Adipocyte (in vitro differentiated cells): ENCODE results near the gene PCDHGA7.
"Not testable (repeated sequence)": the region's sequence is repeated elsewhere in the genome, so short reads cannot be mapped to it uniquely, and the experiment has no call there.

Experiments
- DNase-seq: peaks from one replicate; pipeline ENCODE4 v3.0.0-alpha.2; 2015; ENCODE audit warnings: low read depth
- H3K27me3 ChIP-seq: replicated peaks from 2 replicates; pipeline ENCODE4 v1.7.0; 2013; ENCODE audit warnings: mild to moderate bottlenecking, low read length, moderate library complexity; ENCODE audit not compliant: control insufficient read depth, insufficient read depth
- H3K36me3 ChIP-seq: 2 replicates; pipeline ENCODE4 v1.7.0; 2013; ENCODE audit warnings: low read length, mild to moderate bottlenecking, moderate library complexity; ENCODE audit not compliant: control insufficient read depth, insufficient read depth, severe bottlenecking
- H3K4me1 ChIP-seq: 2 replicates; pipeline ENCODE4 v1.7.0; 2013; ENCODE audit warnings: mild to moderate bottlenecking, low read length, moderate library complexity; ENCODE audit not compliant: control insufficient read depth, insufficient read depth
- H3K4me3 ChIP-seq: 2 replicates; pipeline ENCODE4 v1.7.0; 2013; ENCODE audit warnings: mild to moderate bottlenecking, low read length, moderate library complexity
- H3K9ac ChIP-seq: 2 replicates; pipeline ENCODE4 v1.7.0; 2013; ENCODE audit warnings: mild to moderate bottlenecking, low read length, moderate library complexity
- H3K9me3 ChIP-seq: 2 replicates; pipeline ENCODE4 v1.7.0; 2013; ENCODE audit warnings: mild to moderate bottlenecking, low read length, moderate library complexity; ENCODE audit not compliant: control insufficient read depth

Gene PCDHGA7

GRCh38 chr5:141382469-141383294 lies at the start of gene PCDHGA7:
Gene PCDHGA7, plus strand, starts transcription at chr5:141382742. Its CDS starts 158 bp downstream, at chr5:141382900.
- H3K9me3 ChIP-seq, result peaks cover 28% of the 10 kb centered on the region
- H3K9ac ChIP-seq, result peak within 1 kb of the TSS; percentile 84
- no peaks in the 10 kb centered on the region for H3K27me3 ChIP-seq
- DNase-seq, result peak; percentile 61
- no peaks in the 10 kb centered on the region for H3K4me1 ChIP-seq
- no peaks in the 10 kb centered on the region for H3K36me3 ChIP-seq
- H3K4me3 ChIP-seq, result peak within 1 kb of the TSS; percentile 87

- H3K4me1 ChIP-seq, result no peaks in the 10 kb centered on the region
- H3K36me3 ChIP-seq, result no peaks in the 10 kb centered on the region
- DNase-seq, result peak; percentile 29
- peaks cover 15% of the 10 kb centered on the region for H3K27me3 ChIP-seq
- H3K9ac ChIP-seq, result peak within 1 kb of the TSS; percentile 58
- peaks cover 41% of the 10 kb centered on the region for H3K9me3 ChIP-seq
- H3K4me3 ChIP-seq, result peak within 1 kb of the TSS; percentile 79
These were observed 43.8 kb upstream of the PCDHGA7 start, which contains the start of gene PCDHGA2 for GRCh38 chr5:141338538-141339306. Gene PCDHGA2, plus strand, starts transcription at chr5:141338760.

GRCh38 chr5:141340781-141341354 lies 41.7 kb upstream of the PCDHGA7 start:
- H3K27me3 ChIP-seq, result peaks cover 15% of the 10 kb centered on the region
- not testable (repeated sequence) for H3K36me3 ChIP-seq, DNase-seq, H3K4me1 ChIP-seq, H3K9ac ChIP-seq, H3K4me3 ChIP-seq
- peaks cover 60% of the 10 kb centered on the region for H3K9me3 ChIP-seq

GRCh38 chr5:141342773-141343172 lies 39.8 kb upstream of the PCDHGA7 start:
- Histone ChIP-seq H3K27me3 (peaks cover 15% of the 10 kb centered on the region), H3K36me3 (no peaks in the 10 kb centered on the region), H3K9ac (no peak overlapping the region), H3K4me3 (no peak overlapping the region), H3K9me3 (peaks cover 53% of the 10 kb centered on the region), H3K4me1 (no peaks in the 10 kb centered on the region)
- no peak for DNase-seq

- H3K27me3 ChIP-seq, result peaks cover 15% of the 10 kb centered on the region
- no peaks in the 10 kb centered on the region for H3K4me1 ChIP-seq
- peak; percentile 24 for DNase-seq
- H3K4me3 ChIP-seq, result peak within 1 kb of the TSS; percentile 79
- peak within 1 kb of the TSS; percentile 68 for H3K9ac ChIP-seq
- H3K36me3 ChIP-seq, result no peaks in the 10 kb centered on the region
- peaks cover 48% of the 10 kb centered on the region for H3K9me3 ChIP-seq
These were observed 39.1 kb upstream of the PCDHGA7 start, which contains the start of gene PCDHGA3 for GRCh38 chr5:141343242-141343952. Gene PCDHGA3, plus strand, starts transcription at chr5:141343829. Its CDS starts 205 bp downstream, at chr5:141344034.

- Histone ChIP-seq H3K9ac (peak overlapping the region; percentile 68), H3K4me3 (peak overlapping the region; percentile 79), H3K36me3 (no peaks in the 10 kb centered on the region), H3K4me1 (no peaks in the 10 kb centered on the region), H3K9me3 (peaks cover 42% of the 10 kb centered on the region), H3K27me3 (peaks cover 15% of the 10 kb centered on the region)
- no peak for DNase-seq
These were observed 38.5 kb upstream of the PCDHGA7 start for GRCh38 chr5:141343953-141344463.

- Histone ChIP-seq H3K4me3 (no peak overlapping the region), H3K9ac (no peak overlapping the region), H3K4me1 (no peaks in the 10 kb centered on the region), H3K27me3 (peaks cover 4% of the 10 kb centered on the region), H3K9me3 (peaks cover 34% of the 10 kb centered on the region), H3K36me3 (no peaks in the 10 kb centered on the region)
- no peak for DNase-seq
These were observed 37.2 kb upstream of the PCDHGA7 start for GRCh38 chr5:141345327-141345726.

GRCh38 chr5:141346017-141346416 lies 36.5 kb upstream of the PCDHGA7 start:
- not testable (repeated sequence) for H3K27me3 ChIP-seq, H3K4me3 ChIP-seq, H3K9ac ChIP-seq, DNase-seq, H3K36me3 ChIP-seq, H3K4me1 ChIP-seq
- H3K9me3 ChIP-seq, result peaks cover 40% of the 10 kb centered on the region

GRCh38 chr5:141349917-141350619 lies 32.5 kb upstream of the PCDHGA7 start, which contains the start of gene PCDHGB1:
Gene PCDHGB1, plus strand, starts transcription at chr5:141350099. Its CDS starts 162 bp downstream, at chr5:141350261.
- Histone ChIP-seq H3K4me3 (peak within 1 kb of the TSS; percentile 77), H3K9ac (no peak within 1 kb of the TSS), H3K36me3 (no peaks in the 10 kb centered on the region), H3K27me3 (peaks cover 4% of the 10 kb centered on the region), H3K4me1 (no peaks in the 10 kb centered on the region), H3K9me3 (peaks cover 29% of the 10 kb centered on the region)
- DNase-seq, result peak; percentile 65

GRCh38 chr5:141351591-141351990 lies 31.0 kb upstream of the PCDHGA7 start:
- DNase-seq, result no peak
- H3K36me3 ChIP-seq, result no peaks in the 10 kb centered on the region
- no peaks in the 10 kb centered on the region for H3K4me1 ChIP-seq
- H3K9me3 ChIP-seq, result peaks cover 37% of the 10 kb centered on the region
- H3K9ac ChIP-seq, result no peak overlapping the region
- peaks cover 4% of the 10 kb centered on the region for H3K27me3 ChIP-seq
- no peak overlapping the region for H3K4me3 ChIP-seq
